SK-N-SH (cell line): ENCODE measurements around the gene ZSWIM8.

Experiments
- CTCF ChIP-seq: fragments of 200-600 bp; sonication (generic); IDR thresholded peaks from 2 replicates; pipeline ENCODE4 v1.6.1; 2017; ENCODE audit warnings: antibody characterized with exemption, mild to moderate bottlenecking, moderate library complexity
- EZH2phosphoT487 ChIP-seq: fragments of 200-600 bp; sonication (generic); IDR thresholded peaks from 2 replicates; pipeline ENCODE4 v1.6.1; 2017; ENCODE audit warnings: low read depth, mixed run types, mild to moderate bottlenecking, antibody characterized with exemption, moderate library complexity, borderline replicate concordance
- FOXJ3 ChIP-seq: sonication (generic); formaldehyde crosslinking; IDR thresholded peaks from 2 replicates; pipeline ENCODE4 v1.5.1; 2020; ENCODE audit warnings: mild to moderate bottlenecking, missing genetic modification reagents
- FOXM1 ChIP-seq: IDR thresholded peaks from 2 replicates; pipeline ENCODE4 v1.4.0; 2012; ENCODE audit warnings: low read depth, mild to moderate bottlenecking
- GATA2 ChIP-seq: sonication (generic); formaldehyde crosslinking; IDR thresholded peaks from 2 replicates; pipeline ENCODE4 v1.5.0; 2020; ENCODE audit warnings: mild to moderate bottlenecking, missing genetic modification reagents
- MAX ChIP-seq: IDR thresholded peaks from 2 replicates; pipeline ENCODE4 v1.4.0; 2012; ENCODE audit warnings: low read depth
- TAF1 ChIP-seq: IDR thresholded peaks from 2 replicates; pipeline ENCODE4 v1.6.1; 2012; ENCODE audit warnings: low read depth, mild to moderate bottlenecking, low read length, moderate library complexity, borderline replicate concordance
- USF2 ChIP-seq: fragments of 150-350 bp; IDR thresholded peaks from 2 replicates; pipeline ENCODE4 v1.6.1; 2017; ENCODE audit warnings: antibody characterized with exemption, low read length, low read depth, borderline replicate concordance
- YY1 ChIP-seq: IDR thresholded peaks from 2 replicates; pipeline ENCODE4 v1.4.0; 2012; ENCODE audit warnings: low read depth, mild to moderate bottlenecking

- TF ChIP-seq CTCF = no peak
- TF ChIP-seq MAX = no peak
- no peak for TF ChIP-seq GATA2 (CRISPR knock-in tag)
- no peak for TF ChIP-seq YY1
- no peak for TF ChIP-seq FOXM1
- TF ChIP-seq TAF1 = no peak
- TF ChIP-seq USF2 = no peak
- no peak for TF ChIP-seq FOXJ3
- TF ChIP-seq EZH2phosphoT487 = no peak
Measured at GRCh38 chr10:73837072-73837471, 51.7 kb downstream of the ZSWIM8 start.
